Measurements from ENCODE around the gene HNRNPAB.
"Not testable (repeated sequence)": the region's sequence is repeated elsewhere in the genome, so short reads cannot be mapped to it uniquely, and the experiment has no call there.

Gene HNRNPAB

DNA sequence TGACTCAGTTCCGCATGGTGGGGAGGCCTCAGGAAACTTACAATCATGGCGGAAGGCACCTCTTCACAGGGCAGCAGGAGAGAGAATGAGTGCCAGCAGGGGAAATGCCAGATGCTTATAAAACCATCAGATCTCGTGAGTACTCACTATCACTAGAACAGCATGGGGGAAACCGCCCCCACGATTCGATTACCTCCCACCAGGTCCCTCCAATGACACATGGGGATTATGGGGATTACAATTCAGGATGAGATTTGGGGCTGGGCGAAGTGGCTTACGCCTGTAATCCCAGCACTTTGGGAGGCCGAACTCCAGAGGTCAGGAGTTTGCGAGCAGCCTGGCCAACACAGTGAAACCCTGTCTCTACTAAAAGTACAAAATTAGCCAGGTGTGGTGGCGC, 6.2 kb upstream of the HNRNPAB start:
- not testable (repeated sequence) for DNase-seq

DNA sequence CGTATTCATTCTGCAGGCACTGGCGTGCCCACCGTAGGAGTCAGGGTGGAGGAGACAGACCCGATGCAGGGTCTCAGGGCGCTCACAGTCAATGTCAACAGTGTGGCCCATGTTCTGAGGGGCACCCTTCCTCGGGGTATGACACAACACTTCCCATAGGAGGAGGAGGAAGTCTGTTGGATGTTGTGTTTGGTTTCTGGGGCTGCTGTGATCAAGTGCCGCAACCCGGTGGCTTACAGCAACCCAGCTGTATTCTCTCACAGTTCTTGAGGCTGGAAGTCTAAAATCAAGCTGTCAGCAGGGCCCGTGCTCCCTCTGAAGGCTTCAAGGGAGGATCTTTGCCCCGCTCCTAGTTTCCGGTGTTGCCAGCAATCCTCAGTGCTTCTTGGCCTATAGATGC, 5.6 kb upstream of the HNRNPAB start:
- DNase-seq, result no peak

DNA sequence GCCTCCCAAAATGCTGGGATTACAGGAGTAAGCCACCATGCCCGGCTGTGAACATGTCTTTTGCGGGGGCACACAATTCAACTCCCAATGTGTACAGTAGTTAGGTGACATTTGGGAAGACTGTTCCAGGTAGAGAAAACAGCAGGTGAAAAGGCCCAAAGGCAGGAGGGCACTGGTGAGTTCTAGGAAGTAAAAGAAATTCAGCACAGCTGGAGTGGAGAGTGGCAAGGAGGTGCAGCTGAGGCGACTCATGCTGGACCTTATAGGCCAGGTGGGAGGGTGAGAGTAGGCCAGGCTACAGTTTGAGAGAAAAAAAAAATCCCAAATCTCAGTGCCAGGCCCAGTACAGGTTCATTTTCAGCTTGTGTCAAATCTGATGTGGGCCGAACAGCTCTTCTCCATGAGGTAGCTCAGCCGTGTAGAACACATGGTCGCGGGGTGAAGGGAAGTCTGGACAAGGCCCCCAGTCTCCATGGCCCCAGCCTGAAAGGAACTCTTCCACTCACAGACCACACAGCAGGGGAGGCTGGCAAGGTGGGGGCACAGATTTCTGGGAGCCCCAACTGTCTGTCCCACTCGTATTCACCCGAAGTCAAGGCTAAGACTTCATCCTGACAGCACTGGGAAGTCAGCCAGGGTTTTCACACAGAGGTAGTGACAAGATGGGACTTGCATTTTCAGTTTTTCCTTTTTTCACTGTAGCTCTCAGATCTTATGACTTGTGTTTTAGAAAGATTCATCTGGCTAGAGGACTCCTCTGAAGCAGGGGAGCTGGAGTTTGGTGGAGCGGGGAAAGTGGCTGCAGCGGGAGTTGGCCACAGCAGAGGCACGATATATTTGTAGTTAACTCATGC, 4.5 kb upstream of the HNRNPAB start:
- peak; percentile 1 for DNase-seq

DNA sequence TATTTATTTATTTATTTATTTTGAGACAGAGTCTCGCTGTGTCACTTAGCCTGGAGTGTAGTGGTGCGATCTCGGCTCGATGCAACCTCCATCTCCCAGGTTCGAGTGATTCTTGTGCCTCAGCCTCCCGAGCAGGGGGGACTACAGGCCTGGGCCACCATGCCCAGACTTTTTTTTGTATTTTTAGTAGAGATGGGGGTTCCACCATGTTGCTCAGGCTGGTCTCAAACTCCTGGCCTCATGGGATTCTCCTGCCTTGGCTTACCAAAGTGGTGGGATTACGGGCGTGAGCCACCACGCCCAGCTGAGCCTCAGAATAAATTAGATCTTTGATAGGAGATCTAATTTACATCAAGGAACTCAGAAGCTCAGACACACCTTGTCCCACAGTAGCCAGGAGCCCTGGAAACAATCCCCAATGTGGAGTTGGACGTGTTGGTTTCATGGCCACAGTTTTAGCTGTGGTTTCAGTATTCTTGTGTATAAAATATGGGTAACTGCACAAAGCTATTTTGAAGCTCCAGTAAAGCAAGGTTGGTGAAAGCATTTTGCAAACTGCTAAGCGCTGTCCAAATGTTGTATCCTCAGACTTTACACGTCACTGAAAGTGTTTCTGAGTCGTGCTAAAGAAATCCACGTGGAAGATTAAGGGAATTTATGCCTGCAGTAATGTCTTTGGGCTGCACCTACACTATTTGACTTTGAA, 3.0 kb upstream of the HNRNPAB start:
- DNase-seq, result no peak

DNA sequence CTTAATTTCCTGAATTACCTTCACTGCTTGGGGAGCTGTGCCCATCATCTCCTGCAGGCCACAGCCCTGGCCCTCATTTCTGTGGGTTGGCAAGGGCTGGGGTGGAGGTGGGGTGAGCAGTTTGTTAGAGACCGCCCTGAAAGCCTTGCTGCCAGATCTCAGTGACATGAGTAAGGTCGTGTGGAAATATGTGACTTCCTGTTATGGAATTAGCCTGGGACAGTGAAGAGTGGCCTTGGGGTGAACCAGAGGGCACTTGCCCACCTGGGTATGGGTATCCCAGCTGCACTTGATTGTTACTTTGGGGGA, 2.5 kb upstream of the HNRNPAB start:
- no peak for DNase-seq

DNA sequence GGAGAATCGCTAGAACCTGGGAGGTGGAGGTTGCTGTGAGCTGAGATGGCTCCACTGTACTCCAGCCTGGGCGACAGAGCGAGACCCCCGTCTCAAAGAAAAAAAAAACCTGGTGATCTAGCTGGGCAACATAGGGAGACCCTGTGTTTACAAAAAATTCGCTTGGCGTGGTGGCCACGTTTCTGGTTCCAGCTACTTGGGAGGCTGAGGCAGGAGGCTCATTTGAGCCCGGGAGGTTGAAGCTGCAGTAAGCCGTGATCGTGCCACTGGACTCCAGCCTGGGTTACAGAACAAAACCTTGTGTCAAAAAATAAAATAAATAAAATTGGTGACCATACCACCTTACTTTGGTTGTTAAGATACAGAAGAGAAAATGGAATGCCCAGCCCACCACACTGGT, 1.8 kb upstream of the HNRNPAB start:
- no peak for DNase-seq

DNA sequence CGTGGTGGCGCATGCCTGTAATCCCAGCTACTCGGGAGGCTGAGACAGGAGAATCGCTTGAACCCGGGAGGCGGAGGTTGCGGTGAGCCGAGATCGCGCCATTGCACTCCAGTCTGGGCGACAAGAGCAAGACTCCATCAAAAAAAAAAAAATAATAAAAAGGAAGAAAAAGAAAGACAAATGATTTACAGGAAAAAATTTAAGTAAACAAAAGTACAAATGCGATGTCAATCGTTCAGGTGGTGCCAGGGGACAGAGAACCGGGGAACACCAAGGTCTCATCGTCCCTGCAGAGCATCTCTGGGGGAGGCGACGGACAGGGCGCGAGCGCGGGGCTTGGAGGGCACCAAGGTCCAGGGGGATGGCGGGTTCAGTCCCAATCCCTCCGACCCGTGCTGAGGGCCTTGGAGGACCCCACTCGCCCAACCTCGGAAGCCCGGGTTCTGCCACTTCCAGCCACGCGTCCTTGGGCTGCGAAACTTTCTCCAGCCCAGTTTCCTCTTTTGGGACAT, 607 bp upstream of the HNRNPAB start:
- DNase-seq, result no peak

DNA sequence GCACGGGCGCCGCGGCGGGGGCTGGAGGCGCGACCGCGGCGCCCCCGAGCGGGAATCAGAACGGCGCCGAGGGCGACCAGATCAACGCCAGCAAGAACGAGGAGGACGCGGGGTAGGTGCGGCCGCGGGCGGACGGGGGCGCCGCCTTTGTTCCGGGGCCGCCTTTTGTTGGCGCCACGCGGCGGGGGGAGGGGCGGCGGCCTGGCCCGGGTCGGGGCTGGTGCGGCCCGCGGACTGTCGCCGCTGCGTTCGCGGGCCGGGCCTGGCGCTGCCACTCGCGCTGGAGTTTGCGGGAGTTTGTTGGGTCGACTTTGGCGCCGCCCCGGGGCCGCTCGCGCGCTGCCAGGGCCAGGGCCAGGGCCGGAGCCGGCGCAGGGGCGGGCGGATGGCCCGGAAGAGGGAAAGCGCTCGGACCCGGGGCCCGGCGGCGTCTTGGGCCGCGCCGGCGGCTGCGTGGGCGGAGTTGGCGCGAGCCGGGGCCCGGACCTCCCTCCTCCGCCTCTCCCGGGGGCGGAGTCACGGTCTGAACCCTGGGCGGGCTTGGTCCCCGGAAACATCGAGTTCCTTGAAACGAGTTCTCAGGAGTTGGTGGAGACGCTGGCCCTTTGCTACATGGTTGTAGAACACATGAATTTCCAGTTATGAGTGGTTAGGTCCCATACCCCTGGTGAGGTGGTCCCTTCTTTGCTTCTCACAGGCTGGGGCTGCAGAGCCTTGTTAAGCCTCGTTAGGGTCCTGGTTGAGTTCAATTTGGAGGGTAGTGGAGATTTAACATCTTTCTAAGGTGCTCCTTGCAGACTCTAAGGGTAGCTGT, 809 bp downstream of the HNRNPAB start:
- DNase-seq, result peak; percentile 2

DNA sequence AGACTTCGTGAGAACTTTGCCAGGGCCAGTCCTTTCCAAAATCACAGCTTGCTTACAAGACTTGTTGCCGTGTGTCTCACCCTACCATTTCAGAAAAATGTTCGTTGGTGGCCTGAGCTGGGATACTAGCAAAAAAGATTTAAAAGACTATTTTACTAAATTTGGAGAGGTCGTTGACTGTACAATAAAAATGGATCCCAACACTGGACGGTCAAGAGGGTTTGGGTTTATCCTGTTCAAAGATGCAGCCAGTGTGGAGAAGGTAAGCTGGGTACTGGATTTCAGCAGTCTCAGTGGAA, 1.4 kb downstream of the HNRNPAB start:
- DNase-seq, result no peak

DNA sequence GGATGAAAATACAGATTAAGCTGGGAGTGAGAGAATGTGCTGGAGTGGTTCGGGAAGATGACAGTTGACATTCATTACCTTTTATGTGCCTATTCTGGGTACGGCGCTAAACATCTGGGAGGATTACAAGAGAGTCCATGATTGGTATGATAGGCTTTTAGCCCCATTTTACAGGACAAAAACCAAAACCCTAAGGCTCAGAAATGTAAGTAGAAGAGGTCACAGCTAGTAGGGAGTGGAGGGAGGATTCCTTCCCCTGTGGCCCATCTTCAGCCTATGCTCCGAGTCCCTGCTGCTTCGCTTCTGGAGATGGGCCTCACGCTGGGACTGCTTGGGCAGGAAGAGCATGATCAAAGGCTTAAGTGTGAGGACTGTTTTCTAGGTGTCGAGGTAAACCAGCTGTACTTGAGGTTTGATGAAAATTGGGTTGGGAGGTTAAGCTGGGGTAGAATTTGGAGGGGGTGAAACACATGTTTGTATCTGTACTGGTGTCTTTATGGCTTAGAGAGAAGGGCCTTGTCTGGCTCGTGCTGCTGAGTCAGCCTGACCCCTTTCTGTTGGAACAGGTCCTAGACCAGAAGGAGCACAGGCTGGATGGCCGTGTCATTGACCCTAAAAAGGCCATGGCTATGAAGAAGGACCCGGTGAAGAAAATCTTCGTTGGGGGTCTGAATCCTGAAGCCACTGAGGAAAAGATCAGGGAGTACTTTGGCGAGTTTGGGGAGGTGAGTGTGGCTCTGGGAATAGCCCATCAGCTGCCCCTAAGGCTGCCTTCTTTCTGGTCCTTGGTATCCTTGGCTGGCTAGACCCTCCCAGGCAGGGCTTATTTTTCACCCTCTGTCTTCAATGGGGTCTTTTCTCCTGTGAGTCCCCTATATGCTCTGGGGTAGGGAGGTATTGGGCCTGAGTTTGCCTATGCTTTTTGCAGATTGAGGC, 2.1 kb downstream of the HNRNPAB start:
- DNase-seq, result no peak

DNA sequence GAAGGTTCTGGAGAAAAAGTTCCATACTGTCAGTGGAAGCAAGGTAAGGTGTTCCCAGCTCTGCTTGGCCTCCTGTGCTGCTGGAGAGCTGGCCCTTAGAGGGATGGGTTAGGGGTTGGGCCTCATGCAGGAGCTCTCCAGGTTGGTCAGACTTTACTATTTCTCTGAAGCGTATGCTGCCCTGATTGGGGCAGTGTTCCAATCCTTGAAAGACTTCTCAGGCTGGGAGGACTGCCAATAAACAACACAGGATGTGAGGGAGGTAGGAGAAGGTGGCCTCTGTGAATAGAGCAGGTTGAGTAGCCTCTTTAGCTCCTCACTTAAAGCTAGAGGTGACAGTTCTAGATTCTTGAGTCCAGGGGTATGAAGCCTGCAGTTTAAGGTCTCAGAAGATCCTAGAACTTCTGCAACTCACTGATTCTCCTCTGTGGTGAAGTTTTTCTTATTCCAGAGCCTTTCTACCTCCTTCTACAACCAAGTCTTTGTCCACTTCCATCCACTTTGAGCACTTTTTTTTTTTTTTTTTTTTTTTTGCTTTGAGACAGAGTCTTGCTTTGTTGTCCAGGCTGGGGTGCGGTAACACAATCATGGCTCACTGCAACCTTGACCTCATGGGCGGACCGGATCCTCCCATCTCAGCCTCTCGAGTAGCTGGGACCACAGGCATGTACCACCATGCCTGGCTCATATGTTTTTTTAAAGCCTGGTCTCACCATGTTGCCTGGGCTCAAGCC, 3.0 kb downstream of the HNRNPAB start:
- DNase-seq, result no peak

DNA sequence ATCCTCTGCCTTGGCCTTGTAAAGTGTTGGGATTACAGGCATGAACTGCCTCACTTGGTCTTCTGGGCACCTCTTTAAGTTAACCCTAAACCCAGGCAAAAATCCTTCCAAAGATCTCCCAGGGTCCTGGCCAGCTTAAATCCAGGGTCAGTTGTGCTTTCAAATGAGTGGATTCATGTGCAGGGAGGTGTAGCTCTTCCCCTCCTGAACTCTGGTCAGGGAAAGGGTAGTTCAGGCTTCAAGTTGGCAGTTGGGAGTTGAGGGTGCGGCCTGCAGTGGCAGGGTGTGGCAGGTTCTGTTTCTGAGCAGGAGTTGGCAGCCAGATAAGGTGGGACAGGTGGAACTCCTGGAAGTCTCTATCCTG, 3.6 kb downstream of the HNRNPAB start:
- DNase-seq, result no peak

DNA sequence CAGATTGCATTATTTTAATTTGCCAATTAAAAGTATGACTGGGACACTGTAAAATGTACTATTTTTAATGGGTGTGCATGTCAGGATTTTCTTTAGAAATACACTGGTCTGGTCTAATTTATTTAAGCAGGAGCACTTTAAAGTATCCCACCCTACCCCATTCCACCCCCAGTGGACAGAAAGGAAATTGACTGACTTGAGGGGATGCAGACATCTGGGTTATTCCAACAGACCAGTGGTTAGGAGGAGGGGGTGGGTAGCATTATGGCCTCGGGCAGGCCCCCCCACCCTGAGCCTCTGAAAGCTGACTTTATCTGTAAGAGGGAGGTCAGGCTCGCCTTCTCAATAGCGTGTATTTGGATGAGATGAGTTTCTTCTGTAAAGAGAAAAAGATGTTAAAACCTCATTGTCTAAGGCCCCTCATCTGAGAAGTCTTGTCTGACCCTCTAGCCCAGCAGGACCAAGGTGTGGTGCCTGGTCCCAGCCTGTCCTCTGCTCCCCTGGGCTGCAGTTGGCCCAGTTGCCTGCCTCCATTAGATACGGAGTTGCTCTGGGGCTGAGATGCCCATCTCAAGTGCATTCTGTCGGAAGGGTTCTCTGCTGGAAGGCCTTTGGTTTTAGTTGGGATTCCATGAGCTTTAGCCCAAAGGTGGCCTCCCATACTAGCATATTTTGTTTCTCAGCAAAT, 4.4 kb downstream of the HNRNPAB start:
- no peak for DNase-seq

DNA sequence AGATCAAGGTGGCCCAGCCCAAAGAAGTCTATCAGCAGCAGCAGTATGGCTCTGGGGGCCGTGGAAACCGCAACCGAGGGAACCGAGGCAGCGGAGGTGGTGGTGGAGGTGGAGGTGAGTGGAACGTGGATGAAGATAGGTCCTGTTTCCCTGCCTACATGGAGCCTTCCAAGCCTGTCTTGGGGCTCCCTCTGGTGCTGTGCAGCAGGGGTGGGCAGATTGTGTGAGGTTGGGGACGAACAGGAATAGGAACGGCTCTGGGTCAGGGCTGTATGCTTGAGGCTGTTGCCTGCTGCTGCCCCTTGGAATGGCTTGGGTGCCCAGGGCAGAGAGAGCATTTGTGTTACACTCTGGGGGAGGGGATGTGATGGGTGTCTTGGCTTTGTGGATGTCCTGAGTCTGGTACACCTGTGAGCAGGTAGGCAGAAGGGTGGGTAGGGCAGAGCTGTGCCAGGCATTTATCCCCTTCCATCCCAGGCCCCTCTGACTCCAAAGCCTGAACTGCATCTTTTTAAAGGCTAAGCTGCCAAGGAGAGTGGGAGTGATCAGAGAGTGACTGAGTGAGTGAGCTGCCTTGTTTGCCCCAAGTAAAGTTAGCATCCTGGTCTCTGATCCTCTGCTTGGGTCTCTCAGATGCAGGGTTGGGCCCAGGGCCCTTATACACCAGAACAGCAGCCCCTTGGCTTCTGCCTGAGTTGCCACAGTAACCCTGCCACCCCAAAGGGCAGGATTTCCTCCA, 5.2 kb downstream of the HNRNPAB start:
- no peak for DNase-seq

DNA sequence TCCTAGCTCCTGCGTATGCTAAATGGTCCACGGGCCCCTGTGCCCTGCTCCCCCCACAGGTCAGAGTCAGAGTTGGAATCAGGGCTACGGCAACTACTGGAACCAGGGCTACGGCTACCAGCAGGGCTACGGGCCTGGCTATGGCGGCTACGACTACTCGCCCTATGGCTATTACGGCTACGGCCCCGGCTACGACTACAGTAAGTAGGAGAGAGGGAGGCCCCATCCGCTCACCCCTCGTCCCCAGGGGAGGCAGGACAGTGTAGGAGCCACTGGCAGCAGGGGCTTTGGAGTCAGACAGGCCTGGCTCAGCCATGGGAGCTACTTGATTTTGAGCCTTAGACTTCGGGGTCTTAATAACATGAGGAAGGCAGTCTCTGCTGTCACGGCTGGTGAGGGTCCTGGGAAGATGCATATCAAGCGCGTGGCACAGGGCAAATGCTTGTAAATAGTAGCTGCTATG, 5.8 kb downstream of the HNRNPAB start:
- DNase-seq, result no peak

DNA sequence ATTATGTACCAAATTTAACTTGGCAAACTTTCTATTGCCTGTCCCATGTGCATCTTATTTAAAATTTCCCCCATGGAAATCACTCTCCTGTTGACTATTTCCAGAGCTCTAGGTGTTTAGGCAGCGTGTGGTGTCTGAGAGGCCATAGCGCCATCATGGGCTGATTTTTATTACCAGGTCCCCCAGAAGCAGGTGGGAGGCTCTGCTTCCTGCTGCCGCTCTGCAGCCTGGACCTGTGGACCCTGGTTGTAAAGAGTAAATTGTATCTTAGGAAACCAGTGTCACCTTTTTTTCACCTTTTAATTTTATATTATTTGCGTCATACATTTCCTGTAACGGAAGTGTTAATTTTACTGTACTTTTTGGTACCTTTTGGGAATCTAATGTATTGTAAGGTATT, 6.4 kb downstream of the HNRNPAB start:
- no peak for DNase-seq

DNA sequence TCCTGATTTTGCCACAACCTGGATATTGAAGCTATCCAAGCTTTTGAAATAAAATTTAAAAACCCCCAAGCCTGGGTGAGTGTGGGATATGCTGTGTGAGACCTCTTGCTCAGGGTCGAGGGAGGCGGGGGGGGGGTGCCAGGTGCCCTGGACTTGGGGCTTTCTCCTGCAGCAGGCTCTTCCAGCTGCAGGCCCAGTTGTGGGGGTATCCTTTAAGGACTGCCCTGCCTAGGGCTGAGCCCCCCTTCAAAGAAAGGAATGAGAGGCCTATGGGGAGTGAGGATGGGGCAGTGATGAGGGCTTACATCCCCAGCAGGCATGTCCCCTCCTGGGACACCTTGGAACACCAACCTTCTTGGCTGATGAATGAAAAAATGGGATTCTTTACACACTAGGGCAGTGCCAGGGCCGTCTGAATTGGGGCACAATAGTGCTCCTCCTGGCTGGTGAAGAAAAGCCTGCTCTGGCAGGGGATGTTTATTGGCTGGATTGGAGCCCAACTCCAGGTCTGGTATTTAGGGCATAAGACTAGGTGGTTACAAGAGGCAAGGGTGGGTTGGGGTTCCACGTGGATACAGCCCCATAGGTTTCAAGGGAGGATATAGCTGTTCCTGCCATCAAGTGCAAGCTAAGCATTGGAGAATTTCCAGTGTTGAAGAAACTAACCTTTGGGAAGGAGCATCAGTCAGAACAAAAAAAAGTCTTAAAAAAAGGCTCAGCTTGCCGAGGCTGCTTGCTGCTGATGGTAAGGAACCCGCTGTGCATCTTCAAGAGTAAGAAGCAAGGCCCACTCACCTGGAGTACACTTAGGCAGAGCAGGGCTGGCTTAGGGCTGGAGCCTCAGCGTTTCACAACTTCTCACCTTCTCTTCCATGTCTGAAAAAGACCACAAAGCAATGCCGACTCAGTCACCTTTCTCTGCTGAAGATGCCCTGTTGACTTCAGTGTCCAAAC, 7.0 kb downstream of the HNRNPAB start:
- no peak for DNase-seq

DNA sequence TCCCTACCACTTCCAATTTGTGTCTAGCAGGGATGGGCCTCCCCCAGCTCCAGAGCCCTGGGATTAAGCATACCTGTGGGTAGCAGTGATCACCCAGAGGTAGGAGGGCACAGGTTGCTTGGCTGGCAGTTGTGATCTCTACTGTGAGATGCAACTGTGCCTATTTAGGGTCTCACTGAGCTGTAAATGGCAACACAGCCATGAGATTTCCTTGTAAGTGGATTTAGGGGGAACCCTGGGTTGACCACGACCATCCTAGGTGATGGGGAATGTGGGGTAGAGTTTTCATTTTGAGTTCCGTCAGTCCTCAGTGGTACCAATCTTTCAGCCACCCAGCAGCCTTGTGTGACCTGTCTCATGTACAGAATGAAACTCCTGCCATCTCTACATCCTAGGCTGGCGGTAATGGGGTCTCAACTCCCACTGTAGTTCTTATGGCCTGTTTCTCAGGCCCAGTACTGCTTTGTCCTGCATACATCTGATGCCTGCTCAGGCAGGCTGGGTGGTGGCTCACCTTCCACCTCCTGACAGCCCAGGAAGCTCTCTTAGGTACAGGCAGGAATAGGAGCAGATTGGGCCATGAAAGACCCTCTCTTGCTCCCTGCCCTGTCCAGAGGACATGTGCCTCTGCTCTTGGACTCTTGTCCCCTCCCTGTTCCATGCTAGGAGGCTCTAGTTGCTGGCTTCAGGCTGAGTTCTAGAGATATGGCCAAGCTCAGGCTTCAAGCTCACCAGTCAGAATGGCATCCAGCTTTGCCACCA, 8.1 kb downstream of the HNRNPAB start:
- no peak for DNase-seq

Data from NCI-H2171 (cell line).